ENCODE measurements around the gene FRK. TPM values are rescaled to one million over a fixed set of nuclear protein-coding genes. Genes with fewer than 3 reads are reported as not detected.
"Not testable (repeated sequence)": the region's sequence is repeated elsewhere in the genome, so short reads cannot be mapped to it uniquely, and the experiment has no call there.

The FRK gene
- total RNA-seq, 2 experiments from 2014 or later: 0.13 to 0.46 TPM

DNA sequence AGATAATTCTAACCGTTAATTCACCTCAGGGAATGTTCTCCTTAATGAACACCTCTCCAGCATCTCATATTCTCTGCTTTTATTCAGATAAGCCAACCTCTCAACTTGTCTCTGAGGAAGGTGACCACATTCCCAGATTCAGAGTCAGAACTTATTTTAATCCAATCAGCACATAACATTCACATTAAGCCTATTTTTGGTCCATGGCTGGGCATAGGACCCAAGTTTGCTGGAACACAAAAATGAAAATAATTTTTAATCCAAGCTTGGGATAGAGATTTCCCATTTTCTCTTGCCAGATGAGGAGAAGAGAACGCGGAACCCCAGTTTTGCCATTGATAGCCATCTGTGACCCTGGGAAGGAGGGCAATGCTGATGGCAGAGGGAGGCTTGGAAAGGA lies 126.5 kb downstream of the FRK start:
- no peaks in the 10 kb centered on the region for H4K20me1 ChIP-seq (ENCODE audit: insufficient read depth, low read length)
- no peaks in the 10 kb centered on the region for H3K79me2 ChIP-seq (ENCODE audit: insufficient read depth, low read depth, low read length)
- H3K4me3 ChIP-seq (ENCODE audit: low read depth, low read length, poor library complexity, severe bottlenecking): no peak overlapping the region
- H2AFZ ChIP-seq (ENCODE audit: low read length): no peak overlapping the region
- no peak overlapping the region for H3K4me2 ChIP-seq (ENCODE audit: low read length)
- H3K27ac ChIP-seq (ENCODE audit: low read depth, low read length, poor library complexity, severe bottlenecking): no peak overlapping the region
- H3K9me3 ChIP-seq (ENCODE audit: low read length): no peaks in the 10 kb centered on the region
- no peak for DNase-seq (ENCODE audit: low spot score)
- no peaks in the 10 kb centered on the region for H3K9me2 ChIP-seq (ENCODE audit: insufficient read depth, low read length)
- TF ChIP-seq, protein P1, sequence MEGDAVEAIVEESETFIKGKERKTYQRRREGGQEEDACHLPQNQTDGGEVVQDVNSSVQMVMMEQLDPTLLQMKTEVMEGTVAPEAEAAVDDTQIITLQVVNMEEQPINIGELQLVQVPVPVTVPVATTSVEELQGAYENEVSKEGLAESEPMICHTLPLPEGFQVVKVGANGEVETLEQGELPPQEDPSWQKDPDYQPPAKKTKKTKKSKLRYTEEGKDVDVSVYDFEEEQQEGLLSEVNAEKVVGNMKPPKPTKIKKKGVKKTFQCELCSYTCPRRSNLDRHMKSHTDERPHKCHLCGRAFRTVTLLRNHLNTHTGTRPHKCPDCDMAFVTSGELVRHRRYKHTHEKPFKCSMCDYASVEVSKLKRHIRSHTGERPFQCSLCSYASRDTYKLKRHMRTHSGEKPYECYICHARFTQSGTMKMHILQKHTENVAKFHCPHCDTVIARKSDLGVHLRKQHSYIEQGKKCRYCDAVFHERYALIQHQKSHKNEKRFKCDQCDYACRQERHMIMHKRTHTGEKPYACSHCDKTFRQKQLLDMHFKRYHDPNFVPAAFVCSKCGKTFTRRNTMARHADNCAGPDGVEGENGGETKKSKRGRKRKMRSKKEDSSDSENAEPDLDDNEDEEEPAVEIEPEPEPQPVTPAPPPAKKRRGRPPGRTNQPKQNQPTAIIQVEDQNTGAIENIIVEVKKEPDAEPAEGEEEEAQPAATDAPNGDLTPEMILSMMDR (conservative IDR thresholded peaks at IDR 0.05; ENCODE audit: low read length): no peak
- TF ChIP-seq EZH2phosphoT487 (IDR thresholded peaks at IDR 0.05; ENCODE audit: borderline replicate concordance, low read depth, low read length): no peak
- no TSS peak for BruUV-seq (replicated peaks)
- no peaks in the 10 kb centered on the region for H3K4me1 ChIP-seq (ENCODE audit: insufficient read depth, low read length, poor library complexity, severe bottlenecking)
- ChIA-PET CTCF (ENCODE audit: unreplicated experiment) (no interaction called here), POLR2A (no interaction called here)
- intact Hi-C loops (cut with micrococcal nuclease; ENCODE audit: unreplicated experiment): no loop called here
- H3K36me3 ChIP-seq (ENCODE audit: insufficient read depth, low read length): no peaks in the 10 kb centered on the region

DNA sequence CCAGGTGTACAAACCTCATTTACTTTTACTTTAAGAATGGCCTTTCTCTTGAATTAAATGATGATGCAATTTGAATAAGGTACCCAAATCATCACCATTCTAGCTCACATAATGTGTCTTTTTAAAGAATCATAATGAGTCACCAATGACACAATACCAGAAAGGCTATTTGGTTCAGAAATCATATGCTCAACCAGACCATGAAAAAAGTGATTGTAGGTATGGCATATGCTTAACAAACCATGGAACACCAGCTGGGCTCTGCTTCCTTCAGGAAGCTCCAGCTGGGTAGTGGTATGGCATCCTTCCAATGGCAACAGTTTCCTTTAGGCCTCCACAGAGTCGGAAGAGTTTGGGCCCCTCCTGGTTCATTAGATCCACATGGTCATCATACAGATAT lies 128.2 kb downstream of the FRK start:
- no peaks in the 10 kb centered on the region for H3K79me2 ChIP-seq (ENCODE audit: insufficient read depth, low read depth, low read length)
- CTCF ChIA-PET (ENCODE audit: unreplicated experiment): no interaction called here

DNA sequence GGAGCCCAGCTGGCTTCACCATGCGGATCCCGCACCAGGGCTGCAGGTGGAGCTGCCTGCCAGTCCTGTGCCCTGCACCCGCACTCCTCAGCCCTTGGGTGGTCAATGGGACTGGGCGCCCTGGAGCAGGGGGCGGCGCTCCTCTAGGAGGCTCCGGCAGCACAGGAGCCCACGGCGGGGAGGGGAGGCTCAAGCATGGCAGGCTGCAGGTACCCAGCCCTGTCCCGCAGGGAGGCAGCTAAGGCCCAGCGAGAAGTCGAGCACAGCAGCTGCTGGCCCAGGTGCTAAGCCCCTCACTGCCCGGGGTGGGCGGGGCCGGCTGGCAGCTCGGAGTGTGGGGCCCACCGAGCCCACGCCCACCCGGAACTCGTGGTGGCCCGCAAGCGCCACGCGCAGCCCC lies 132.7 kb downstream of the FRK start:
- H3K27ac ChIP-seq (ENCODE audit: low read depth, low read length, poor library complexity, severe bottlenecking); H2AFZ ChIP-seq (ENCODE audit: low read length); POLR2A ChIA-PET; H3K9me2 ChIP-seq (ENCODE audit: insufficient read depth, low read length); H3K9me3 ChIP-seq (ENCODE audit: low read length); DNase-seq (ENCODE audit: low spot score); H3K4me3 ChIP-seq (ENCODE audit: low read depth, low read length, poor library complexity, severe bottlenecking); H3K4me1 ChIP-seq (ENCODE audit: insufficient read depth, low read length, poor library complexity, severe bottlenecking); BruUV-seq (replicated peaks); H4K20me1 ChIP-seq (ENCODE audit: insufficient read depth, low read length); H3K4me2 ChIP-seq (ENCODE audit: low read length); CTCF ChIA-PET (ENCODE audit: unreplicated experiment); H3K79me2 ChIP-seq (ENCODE audit: insufficient read depth, low read depth, low read length); intact Hi-C loops (cut with micrococcal nuclease; ENCODE audit: unreplicated experiment); H3K36me3 ChIP-seq (ENCODE audit: insufficient read depth, low read length): not testable (repeated sequence)

More for the DNA sequence above, 128.2 kb downstream of the FRK start:
- POLR2A ChIA-PET: no interaction called here
- Histone ChIP-seq H3K9me3 (ENCODE audit: low read length) (no peaks in the 10 kb centered on the region), H4K20me1 (ENCODE audit: insufficient read depth, low read length) (no peaks in the 10 kb centered on the region), H3K9me2 (ENCODE audit: insufficient read depth, low read length) (no peaks in the 10 kb centered on the region), H2AFZ (ENCODE audit: low read length) (no peak overlapping the region), H3K27ac (ENCODE audit: low read depth, low read length, poor library complexity, severe bottlenecking) (no peak overlapping the region), H3K4me2 (ENCODE audit: low read length) (no peak overlapping the region), H3K4me3 (ENCODE audit: low read depth, low read length, poor library complexity, severe bottlenecking) (no peak overlapping the region), H3K36me3 (ENCODE audit: insufficient read depth, low read length) (no peaks in the 10 kb centered on the region), H3K4me1 (ENCODE audit: insufficient read depth, low read length, poor library complexity, severe bottlenecking) (no peaks in the 10 kb centered on the region)
- TF ChIP-seq EZH2phosphoT487 (IDR thresholded peaks at IDR 0.05; ENCODE audit: borderline replicate concordance, low read depth, low read length): no peak
- TF ChIP-seq, protein P1 (conservative IDR thresholded peaks at IDR 0.05; ENCODE audit: low read length): no peak
- no peak for DNase-seq (ENCODE audit: low spot score)
- BruUV-seq (replicated peaks): no TSS peak
- intact Hi-C loops (cut with micrococcal nuclease; ENCODE audit: unreplicated experiment): no loop called here

Data from OCI-LY7 (cell line).